Panc1 (cell line): ENCODE measurements around the gene ABCF2. TPM values are rescaled to one million over a fixed set of nuclear protein-coding genes. Genes with fewer than 3 reads are reported as not detected.
A peak's percentile ranks its signal among the peaks of the same experiment; 100 is the strongest.

Source experiments
- ATAC-seq: fragments of 200-7000 bp; cut with Tn5 transposase; 2 replicates; pipeline ENCODE4 v1.9.1; 2020; ENCODE audit warnings: mild to moderate bottlenecking, moderate library complexity
- BruUV-seq: library from RNA; stranded (reverse); fragments of 400-500 nt; replicated peaks from 2 replicates; lab custom pipeline; 2021; lab: Mats Ljungman, UMichigan
- CTCF ChIA-PET: fragments of 300-600 bp; sonication (Branson Sonifier 250); formaldehyde crosslinking; loops from one replicate; lab custom pipeline; 2022; ENCODE audit warnings: antibody characterized with exemption; lab: Charles Lee
- POLR2A ChIA-PET: fragments of 300-600 bp; sonication (Branson Sonifier 250); formaldehyde crosslinking; loops from one replicate; lab custom pipeline; 2022; ENCODE audit warnings: antibody characterized with exemption; lab: Charles Lee
- DNase-seq: peaks from one replicate; pipeline ENCODE4 v3.0.0-alpha.2; 2010; ENCODE audit warnings: low read depth, low spot score
- H3K27ac ChIP-seq: 2 replicates; pipeline ENCODE4 v1.5.1; 2011; ENCODE audit warnings: mild to moderate bottlenecking, low read length, inconsistent platforms
- H3K27me3 ChIP-seq: fragments of 200-500 bp; sonication (Bioruptor generic); 2 replicates; pipeline ENCODE4 v1.6.0; 2014; ENCODE audit warnings: low read length, inconsistent platforms; ENCODE audit not compliant: control insufficient read depth, insufficient read depth
- H3K36me3 ChIP-seq: fragments of 200-500 bp; sonication (Bioruptor generic); 2 replicates; pipeline ENCODE4 v1.5.1; 2014; ENCODE audit warnings: inconsistent platforms, mild to moderate bottlenecking, low read length, moderate library complexity; ENCODE audit not compliant: control insufficient read depth, insufficient read depth
- H3K4me1 ChIP-seq: 2 replicates; pipeline ENCODE4 v1.5.1; 2011; ENCODE audit warnings: inconsistent platforms, mild to moderate bottlenecking, low read length, moderate library complexity; ENCODE audit not compliant: control insufficient read depth, insufficient read depth
- H3K4me3 ChIP-seq, 2 experiments: 2 replicates each; pipeline ENCODE4 v1.5.1; 2011 to 2012; ENCODE audit warnings: low read depth in 2 of 2, low read length in 2 of 2, mild to moderate bottlenecking in 2 of 2, inconsistent platforms in 1 of 2, moderate library complexity in 1 of 2
- H3K9me3 ChIP-seq: fragments of 200-500 bp; sonication (Bioruptor generic); 2 replicates; pipeline ENCODE4 v1.5.1; 2014; ENCODE audit warnings: low read depth, mild to moderate bottlenecking, inconsistent platforms, low read length, moderate library complexity; ENCODE audit not compliant: control insufficient read depth, insufficient read depth
- CTCF ChIP-seq: fragments of 450-650 bp; IDR thresholded peaks from 2 replicates; pipeline ENCODE4 v1.5.1; 2017; ENCODE audit warnings: mild to moderate bottlenecking
- POLR2AphosphoS5 ChIP-seq: IDR thresholded peaks from 2 replicates; pipeline ENCODE4 v1.6.1; 2012; ENCODE audit warnings: mild to moderate bottlenecking, low read depth, low read length, moderate library complexity
- SIN3A ChIP-seq: IDR thresholded peaks from 2 replicates; pipeline ENCODE4 v1.6.1; 2012; ENCODE audit warnings: low read depth, mild to moderate bottlenecking, low read length, moderate library complexity, borderline replicate concordance; ENCODE audit not compliant: insufficient read depth
- TCF7L2 ChIP-seq: IDR thresholded peaks from 2 replicates; pipeline ENCODE4 v1.6.1; 2011; ENCODE audit warnings: mild to moderate bottlenecking, low read depth, low read length, inconsistent platforms
- in situ Hi-C: cut with HindIII; loops from 2 replicates; pipeline ENCODE4 v1.10.0; 2016; ENCODE audit warnings: low sequenced_read_pairs, low pct_unique_long_range_greater_than_20kb
- intact Hi-C: fragments of 100-400 bp; cut with micrococcal nuclease; formaldehyde crosslinking; loops from one replicate; pipeline ENCODE4 v1.10.0; 2022; ENCODE audit not compliant: unreplicated experiment
- total RNA-seq: library from RNA; stranded (reverse); gene quantifications from one replicate; pipeline ENCODE4 v1.2.1, GENCODE V29; 2021; ENCODE audit not compliant: unreplicated experiment
- TF ChIP-seq, protein P1 (sequence below), 2 experiments: IDR thresholded peaks; 2 replicates each; pipeline ENCODE4 v1.6.1; 2011 to 2012; ENCODE audit warnings: low read depth in 2 of 2, control low read depth in 1 of 2, low read length in 1 of 2, mild to moderate bottlenecking in 1 of 2, moderate library complexity in 1 of 2; ENCODE audit not compliant: insufficient read depth in 1 of 2

Gene ABCF2
- total RNA-seq, 1 experiment from 2014 or later, result 64.4 TPM

DNA sequence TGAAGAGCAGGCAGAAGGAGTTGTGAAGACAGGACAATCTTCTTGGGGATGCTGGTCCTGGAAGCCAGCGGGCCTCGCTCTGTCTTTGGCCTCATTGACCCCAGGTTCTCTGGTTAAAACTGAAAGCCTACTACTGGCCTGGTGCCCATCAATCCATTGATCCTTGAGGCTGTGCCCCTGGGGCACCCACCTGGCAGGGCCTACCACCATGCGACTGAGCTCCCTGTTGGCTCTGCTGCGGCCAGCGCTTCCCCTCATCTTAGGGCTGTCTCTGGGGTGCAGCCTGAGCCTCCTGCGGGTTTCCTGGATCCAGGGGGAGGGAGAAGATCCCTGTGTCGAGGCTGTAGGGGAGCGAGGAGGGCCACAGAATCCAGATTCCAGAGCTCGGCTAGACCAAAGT is 6.8 kb upstream of the ABCF2 start:
- H3K27ac ChIP-seq, result no peak overlapping the region

DNA sequence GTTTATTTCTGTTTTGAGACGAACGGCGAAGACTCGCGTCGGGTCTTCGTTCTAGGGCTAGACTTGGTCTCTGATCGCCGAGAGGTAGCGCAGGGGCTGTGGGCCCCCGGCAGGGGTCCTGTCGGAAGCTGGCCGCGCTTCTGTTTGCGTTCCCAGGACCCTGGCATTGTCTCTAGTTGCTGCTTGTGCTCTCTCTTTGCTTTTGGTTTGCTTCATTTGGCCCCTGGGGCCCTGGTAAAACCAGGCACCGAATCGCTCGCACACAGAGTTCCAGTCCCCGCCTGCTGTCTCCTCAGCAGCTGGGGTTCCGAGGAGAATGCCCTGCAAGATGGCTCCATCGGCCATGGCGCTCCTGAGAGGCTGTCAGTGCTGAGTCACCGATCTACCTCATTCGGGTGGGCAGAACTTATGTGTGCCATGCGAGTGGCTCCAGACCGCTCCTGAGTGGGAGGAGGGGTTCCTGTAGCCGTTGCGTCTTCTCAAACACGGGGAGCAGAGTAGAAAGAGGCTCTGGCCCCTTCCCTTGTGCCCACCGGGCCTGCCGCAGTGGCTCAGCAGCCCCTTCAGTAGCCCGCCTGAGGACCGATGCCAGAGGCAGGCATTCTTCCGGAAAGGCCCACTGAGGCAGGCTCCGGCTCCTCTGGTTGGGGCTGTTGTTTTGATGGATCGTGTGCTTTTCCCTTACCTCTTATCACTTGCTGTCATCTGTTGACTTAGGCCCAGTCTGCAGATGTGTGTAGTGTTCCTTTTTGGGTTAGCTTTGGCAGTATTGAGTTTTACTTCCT is 6.1 kb upstream of the ABCF2 start:
- ATAC-seq, result peak; percentile 52
- Histone ChIP-seq H3K9me3 (no peaks in the 10 kb centered on the region), H3K27me3 (no peaks in the 10 kb centered on the region), H3K4me3 (peak overlapping the region; percentile 91 to 96), H3K27ac (peak overlapping the region; percentile 86), H3K36me3 (no peaks in the 10 kb centered on the region; the same call in 1 of the 2 replicates), H3K4me1 (peaks cover 15% of the 10 kb centered on the region)
- no peak for TF ChIP-seq POLR2AphosphoS5
- 0 out of 2 replicates have a peak, but pooled peaks have one; percentile 11 for TF ChIP-seq SIN3A
- no TSS peak for BruUV-seq
- CTCF ChIA-PET, result interaction anchor here (0.7 to 0.9 kb wide), 2 partner anchors 11 to 12 kb away, joined by 3 to 4 read pairs; no protein-coding TSS in a partner anchor
- POLR2A ChIA-PET, result interaction anchor here (0.6 kb wide), 1 partner anchor 15 kb away, joined by 8 read pairs; no protein-coding TSS in a partner anchor
- no peak for DNase-seq
- in situ Hi-C loops, result no loop called here
- intact Hi-C loops, result no loop called here

More for the DNA sequence above, 6.8 kb upstream of the ABCF2 start:
- BruUV-seq, result TSS peak; percentile 85
- Histone ChIP-seq H3K4me1 (peaks cover 12% of the 10 kb centered on the region), H3K36me3 (no peaks in the 10 kb centered on the region; the same call in 1 of the 2 replicates), H3K27me3 (no peaks in the 10 kb centered on the region), H3K9me3 (no peaks in the 10 kb centered on the region), H3K4me3 (peak overlapping the region; percentile 91 to 96)
- CTCF ChIA-PET, result interaction anchor here (0.9 kb wide), 1 partner anchor 11 kb away, joined by 3 read pairs; no protein-coding TSS in a partner anchor
- POLR2A ChIA-PET, result no interaction called here
- TF ChIP-seq, protein P1, sequence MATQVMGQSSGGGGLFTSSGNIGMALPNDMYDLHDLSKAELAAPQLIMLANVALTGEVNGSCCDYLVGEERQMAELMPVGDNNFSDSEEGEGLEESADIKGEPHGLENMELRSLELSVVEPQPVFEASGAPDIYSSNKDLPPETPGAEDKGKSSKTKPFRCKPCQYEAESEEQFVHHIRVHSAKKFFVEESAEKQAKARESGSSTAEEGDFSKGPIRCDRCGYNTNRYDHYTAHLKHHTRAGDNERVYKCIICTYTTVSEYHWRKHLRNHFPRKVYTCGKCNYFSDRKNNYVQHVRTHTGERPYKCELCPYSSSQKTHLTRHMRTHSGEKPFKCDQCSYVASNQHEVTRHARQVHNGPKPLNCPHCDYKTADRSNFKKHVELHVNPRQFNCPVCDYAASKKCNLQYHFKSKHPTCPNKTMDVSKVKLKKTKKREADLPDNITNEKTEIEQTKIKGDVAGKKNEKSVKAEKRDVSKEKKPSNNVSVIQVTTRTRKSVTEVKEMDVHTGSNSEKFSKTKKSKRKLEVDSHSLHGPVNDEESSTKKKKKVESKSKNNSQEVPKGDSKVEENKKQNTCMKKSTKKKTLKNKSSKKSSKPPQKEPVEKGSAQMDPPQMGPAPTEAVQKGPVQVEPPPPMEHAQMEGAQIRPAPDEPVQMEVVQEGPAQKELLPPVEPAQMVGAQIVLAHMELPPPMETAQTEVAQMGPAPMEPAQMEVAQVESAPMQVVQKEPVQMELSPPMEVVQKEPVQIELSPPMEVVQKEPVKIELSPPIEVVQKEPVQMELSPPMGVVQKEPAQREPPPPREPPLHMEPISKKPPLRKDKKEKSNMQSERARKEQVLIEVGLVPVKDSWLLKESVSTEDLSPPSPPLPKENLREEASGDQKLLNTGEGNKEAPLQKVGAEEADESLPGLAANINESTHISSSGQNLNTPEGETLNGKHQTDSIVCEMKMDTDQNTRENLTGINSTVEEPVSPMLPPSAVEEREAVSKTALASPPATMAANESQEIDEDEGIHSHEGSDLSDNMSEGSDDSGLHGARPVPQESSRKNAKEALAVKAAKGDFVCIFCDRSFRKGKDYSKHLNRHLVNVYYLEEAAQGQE (IDR thresholded peaks at IDR 0.05; ENCODE audit: insufficient read depth in 1 of 2, low read depth in 2 of 2, low read length in 1 of 2), result no peak
- TF ChIP-seq CTCF (no peak), TCF7L2 (no peak), POLR2AphosphoS5 (no peak), SIN3A (no peak)
- in situ Hi-C loops (no loop called here), intact Hi-C loops (no loop called here)
- DNase-seq, result no peak
- ATAC-seq, result no peak
